K562 (cell line): ENCODE results near the gene ADAM15.

Source experiments
- ELF1 ChIP-seq: fragments of 200-800 bp; sonication (Bioruptor generic); IDR thresholded peaks from 2 replicates; pipeline ENCODE4 v1.6.1; 2016; ENCODE audit warnings: missing genetic modification characterization, missing compliant biosample characterization
- EZH2 ChIP-seq: IDR thresholded peaks from 2 replicates; pipeline ENCODE4 v1.6.1; 2012; ENCODE audit warnings: low read depth, mild to moderate bottlenecking, inconsistent platforms, low read length, borderline replicate concordance
- NCOA2 ChIP-seq, 2 experiments: fragments of 450-650 bp; IDR thresholded peaks; 2 replicates each; pipeline ENCODE4 v1.6.1; 2018; ENCODE audit warnings: mild to moderate bottlenecking in 2 of 2, moderate library complexity in 1 of 2; ENCODE audit not compliant: partially characterized antibody in 2 of 2
- NFYB ChIP-seq: IDR thresholded peaks from 2 replicates; pipeline ENCODE4 v1.6.1; 2011; ENCODE audit warnings: mild to moderate bottlenecking, moderate library complexity; ENCODE audit not compliant: insufficient read length; ENCODE audit errors: extremely low read depth
- POLR2A ChIP-seq: fragments of 450-650 bp; conservative IDR thresholded peaks from 2 replicates; pipeline ENCODE4 v1.6.1; 2016
- PYGO2 ChIP-seq: fragments of 450-650 bp; IDR thresholded peaks from 2 replicates; pipeline ENCODE4 v1.6.1; 2016; ENCODE audit warnings: mild to moderate bottlenecking, missing genetic modification characterization, moderate library complexity, missing compliant biosample characterization
- TEAD4 ChIP-seq, 2 experiments: sonication (generic) in 1 of 2; formaldehyde crosslinking in 1 of 2; IDR thresholded peaks; 2 replicates each; pipeline versions ENCODE4 v1.6.1 to v1.8.0; 2012 to 2022; ENCODE audit warnings: borderline replicate concordance in 1 of 2, inconsistent platforms in 1 of 2, low read length in 1 of 2, mild to moderate bottlenecking in 1 of 2, missing genetic modification reagents in 1 of 2
- TF ChIP-seq, protein P1 (sequence below), 3 experiments: IDR thresholded peaks in 2 of 3; conservative IDR thresholded peaks in 1 of 3; 2 replicates each; pipeline ENCODE4 v1.5.1; 2011 to 2012; ENCODE audit warnings: low read length in 3 of 3, mild to moderate bottlenecking in 3 of 3, control low read depth in 2 of 3, improper control_type of control experiment in 1 of 3, inconsistent platforms in 1 of 3, low read depth in 1 of 3, mixed read lengths in 1 of 3, moderate library complexity in 1 of 3; ENCODE audit not compliant: insufficient read depth in 2 of 3
- TF ChIP-seq, protein P2 (sequence below): fragments of 450-650 bp; IDR thresholded peaks from 2 replicates; pipeline ENCODE4 v1.6.1; 2016
- TF ChIP-seq, protein P3 (sequence below): sonication (generic); formaldehyde crosslinking; IDR thresholded peaks from 2 replicates; pipeline ENCODE4 v1.8.1; 2023; ENCODE audit warnings: mild to moderate bottlenecking, missing genetic modification reagents, moderate library complexity

DNA sequence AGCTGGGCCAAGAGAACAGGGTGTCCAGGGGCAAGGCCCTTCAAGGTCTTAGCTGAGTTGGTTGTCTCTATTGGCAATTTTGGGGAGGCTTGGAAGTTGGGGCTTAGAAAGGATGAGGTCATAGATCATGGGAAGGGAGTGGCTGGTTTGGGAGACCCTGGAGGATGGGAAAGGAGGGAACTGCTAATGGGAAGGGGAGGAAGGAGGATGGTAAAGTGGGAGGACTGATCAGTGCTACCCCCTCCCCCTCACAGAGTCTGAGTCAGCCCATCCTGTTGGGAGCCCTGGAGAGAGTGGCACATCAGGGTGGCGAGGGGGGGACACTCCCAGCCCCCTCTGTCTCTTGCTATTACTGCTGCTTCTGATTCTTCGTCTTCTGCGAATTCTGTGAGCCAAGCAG lies 17.5 kb downstream of the ADAM15 start:
- TF ChIP-seq POLR2A (no peak), NFYB (no peak), PYGO2 (tag) (no peak), NCOA2 (IDR thresholded peaks at IDR 0.05; ENCODE audit: partially characterized antibody in 2 of 2) (no peak), TEAD4 (IDR thresholded peaks at IDR 0.05; ENCODE audit: low read length) (no peak), TEAD4 (CRISPR knock-in tag; IDR thresholded peaks at IDR 0.05; ENCODE audit: borderline replicate concordance) (no peak), EZH2 (no peak), ELF1 (no peak)
- TF ChIP-seq, protein P1, sequence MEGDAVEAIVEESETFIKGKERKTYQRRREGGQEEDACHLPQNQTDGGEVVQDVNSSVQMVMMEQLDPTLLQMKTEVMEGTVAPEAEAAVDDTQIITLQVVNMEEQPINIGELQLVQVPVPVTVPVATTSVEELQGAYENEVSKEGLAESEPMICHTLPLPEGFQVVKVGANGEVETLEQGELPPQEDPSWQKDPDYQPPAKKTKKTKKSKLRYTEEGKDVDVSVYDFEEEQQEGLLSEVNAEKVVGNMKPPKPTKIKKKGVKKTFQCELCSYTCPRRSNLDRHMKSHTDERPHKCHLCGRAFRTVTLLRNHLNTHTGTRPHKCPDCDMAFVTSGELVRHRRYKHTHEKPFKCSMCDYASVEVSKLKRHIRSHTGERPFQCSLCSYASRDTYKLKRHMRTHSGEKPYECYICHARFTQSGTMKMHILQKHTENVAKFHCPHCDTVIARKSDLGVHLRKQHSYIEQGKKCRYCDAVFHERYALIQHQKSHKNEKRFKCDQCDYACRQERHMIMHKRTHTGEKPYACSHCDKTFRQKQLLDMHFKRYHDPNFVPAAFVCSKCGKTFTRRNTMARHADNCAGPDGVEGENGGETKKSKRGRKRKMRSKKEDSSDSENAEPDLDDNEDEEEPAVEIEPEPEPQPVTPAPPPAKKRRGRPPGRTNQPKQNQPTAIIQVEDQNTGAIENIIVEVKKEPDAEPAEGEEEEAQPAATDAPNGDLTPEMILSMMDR (IDR thresholded peaks at IDR 0.05 in 2 of 3, conservative IDR thresholded peaks at IDR 0.05 in 1 of 3; ENCODE audit: insufficient read depth in 2 of 3, low read depth in 1 of 3, low read length in 3 of 3): no peak
- TF ChIP-seq, protein P2, sequence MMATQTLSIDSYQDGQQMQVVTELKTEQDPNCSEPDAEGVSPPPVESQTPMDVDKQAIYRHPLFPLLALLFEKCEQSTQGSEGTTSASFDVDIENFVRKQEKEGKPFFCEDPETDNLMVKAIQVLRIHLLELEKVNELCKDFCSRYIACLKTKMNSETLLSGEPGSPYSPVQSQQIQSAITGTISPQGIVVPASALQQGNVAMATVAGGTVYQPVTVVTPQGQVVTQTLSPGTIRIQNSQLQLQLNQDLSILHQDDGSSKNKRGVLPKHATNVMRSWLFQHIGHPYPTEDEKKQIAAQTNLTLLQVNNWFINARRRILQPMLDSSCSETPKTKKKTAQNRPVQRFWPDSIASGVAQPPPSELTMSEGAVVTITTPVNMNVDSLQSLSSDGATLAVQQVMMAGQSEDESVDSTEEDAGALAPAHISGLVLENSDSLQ: no peak
- TF ChIP-seq, protein P3, sequence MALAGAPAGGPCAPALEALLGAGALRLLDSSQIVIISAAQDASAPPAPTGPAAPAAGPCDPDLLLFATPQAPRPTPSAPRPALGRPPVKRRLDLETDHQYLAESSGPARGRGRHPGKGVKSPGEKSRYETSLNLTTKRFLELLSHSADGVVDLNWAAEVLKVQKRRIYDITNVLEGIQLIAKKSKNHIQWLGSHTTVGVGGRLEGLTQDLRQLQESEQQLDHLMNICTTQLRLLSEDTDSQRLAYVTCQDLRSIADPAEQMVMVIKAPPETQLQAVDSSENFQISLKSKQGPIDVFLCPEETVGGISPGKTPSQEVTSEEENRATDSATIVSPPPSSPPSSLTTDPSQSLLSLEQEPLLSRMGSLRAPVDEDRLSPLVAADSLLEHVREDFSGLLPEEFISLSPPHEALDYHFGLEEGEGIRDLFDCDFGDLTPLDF (CRISPR knock-in tag): no peak
